Uterus (tissue), 2 donors: Measurements from ENCODE around the gene NAV2.

ENCODE experiments used
- CTCF ChIP-seq, 4 experiments: fragments of 200-600 bp in 2 of 4; fragments of 450-650 bp in 2 of 4; sonication (generic) in 2 of 4; IDR thresholded peaks; one replicate each; pipeline ENCODE4 v1.5.1; 2016 to 2019; ENCODE audit warnings: antibody characterized with exemption in 4 of 4, mild to moderate bottlenecking in 2 of 4, moderate library complexity in 1 of 4
- POLR2A ChIP-seq, 2 donors: fragments of 450-650 bp; IDR thresholded peaks; one replicate each; pipeline ENCODE4 v1.6.1; 2016; ENCODE audit warnings: antibody characterized with exemption in 2 of 2, mild to moderate bottlenecking in 1 of 2, moderate library complexity in 1 of 2

- TF ChIP-seq CTCF (IDR thresholded peaks at IDR 0.05), result no peak
- TF ChIP-seq POLR2A (IDR thresholded peaks at IDR 0.05), result no peak
Measured at GRCh38 chr11:19819148-19819547, 106.5 kb downstream of the NAV2 start.
